H1 (cell line): Measurements from ENCODE around the gene NR2E3. TPM values are rescaled to one million over a fixed set of nuclear protein-coding genes. Genes with fewer than 3 reads are reported as not detected.

ENCODE experiments used
- ASH2L ChIP-seq: fragments of 200-600, 300-600 bp; sonication (generic); IDR thresholded peaks from one replicate; pipeline ENCODE4 v1.7.1; 2017; ENCODE audit warnings: low read length
- CHD7 ChIP-seq: fragments of 300-600 bp; sonication (generic); IDR thresholded peaks from 2 replicates; pipeline ENCODE4 v1.7.1; 2012; ENCODE audit warnings: low read length, moderate library complexity, mild to moderate bottlenecking, inconsistent platforms; ENCODE audit not compliant: insufficient replicate concordance
- HDAC2 ChIP-seq, 2 experiments: fragments of 300-600 bp in 1 of 2; sonication (generic) in 1 of 2; IDR thresholded peaks; 2 replicates each; pipeline ENCODE4 v1.6.1; 2011 to 2012; ENCODE audit warnings: low read depth in 2 of 2, low read length in 2 of 2, mild to moderate bottlenecking in 2 of 2, moderate library complexity in 2 of 2, borderline replicate concordance in 1 of 2, inconsistent platforms in 1 of 2
- RAD21 ChIP-seq, 2 experiments: IDR thresholded peaks in 1 of 2; conservative IDR thresholded peaks in 1 of 2; 2 replicates each; pipeline ENCODE4 v1.6.1; 2011; ENCODE audit warnings: low read depth in 2 of 2, low read length in 2 of 2, improper control_type of control experiment in 1 of 2, inconsistent platforms in 1 of 2, mild to moderate bottlenecking in 1 of 2, moderate library complexity in 1 of 2
- SRF ChIP-seq: IDR thresholded peaks from 2 replicates; pipeline ENCODE4 v1.6.1; 2011; ENCODE audit warnings: mild to moderate bottlenecking, low read depth, low read length, moderate library complexity
- polyA plus RNA-seq, 7 experiments: library from polyadenylated mRNA; depleted of rRNA in 3 of 7; stranded (reverse) in 5 of 7; unstranded in 2 of 7; fragments of >200 nt in 5 of 7; fragments of 200-250 nt in 2 of 7; gene quantifications; 1 replicate in 5 of 7; 2 replicates in 1 of 7; 4 replicates in 1 of 7; pipeline versions ENCODE4 v1.2.1 to v1.2.3, GENCODE V29; 2011 to 2013; ENCODE audit warnings: missing spikeins in 2 of 7, mixed read lengths in 2 of 7
- total RNA-seq: library from RNA; stranded (reverse); fragmentation: NEBNext Ultra II Directional; extraction: Animal tissue kit (Norgen Biotek cat#: 25700); gene quantifications from 2 replicates; pipeline ENCODE4 v1.2.1, GENCODE V29; 2021

Gene NR2E3
- total and polyA plus RNA-seq, 2 of the 8 experiments (the other 6 are each of a cell fraction or from before 2014, with no cell fraction given), result 0.56 to 0.80 TPM

- TF ChIP-seq CHD7 (no peak), SRF (no peak), HDAC2 (IDR thresholded peaks at IDR 0.05; ENCODE audit: borderline replicate concordance in 1 of 2, low read depth in 2 of 2, low read length in 2 of 2) (no peak), RAD21 (IDR thresholded peaks at IDR 0.05 in 1 of 2, conservative IDR thresholded peaks at IDR 0.05 in 1 of 2; ENCODE audit: low read depth in 2 of 2, low read length in 2 of 2) (no peak), ASH2L (no peak)
Observed at GRCh38 chr15:71791975-71792374, 18.4 kb upstream of the NR2E3 start (continued).
